ENCODE data around the gene TMEM220. TPM values are rescaled to one million over a fixed set of nuclear protein-coding genes. Genes with fewer than 3 reads are reported as not detected.

Gene TMEM220
- total and polyA plus RNA-seq, 3 donors from 2014 or later: 16.2 to 53.1 (median 22.2) TPM

- no peak for DNase-seq
- no peak for TF ChIP-seq POLR2A (IDR thresholded peaks at IDR 0.05)
- TF ChIP-seq, protein P1, sequence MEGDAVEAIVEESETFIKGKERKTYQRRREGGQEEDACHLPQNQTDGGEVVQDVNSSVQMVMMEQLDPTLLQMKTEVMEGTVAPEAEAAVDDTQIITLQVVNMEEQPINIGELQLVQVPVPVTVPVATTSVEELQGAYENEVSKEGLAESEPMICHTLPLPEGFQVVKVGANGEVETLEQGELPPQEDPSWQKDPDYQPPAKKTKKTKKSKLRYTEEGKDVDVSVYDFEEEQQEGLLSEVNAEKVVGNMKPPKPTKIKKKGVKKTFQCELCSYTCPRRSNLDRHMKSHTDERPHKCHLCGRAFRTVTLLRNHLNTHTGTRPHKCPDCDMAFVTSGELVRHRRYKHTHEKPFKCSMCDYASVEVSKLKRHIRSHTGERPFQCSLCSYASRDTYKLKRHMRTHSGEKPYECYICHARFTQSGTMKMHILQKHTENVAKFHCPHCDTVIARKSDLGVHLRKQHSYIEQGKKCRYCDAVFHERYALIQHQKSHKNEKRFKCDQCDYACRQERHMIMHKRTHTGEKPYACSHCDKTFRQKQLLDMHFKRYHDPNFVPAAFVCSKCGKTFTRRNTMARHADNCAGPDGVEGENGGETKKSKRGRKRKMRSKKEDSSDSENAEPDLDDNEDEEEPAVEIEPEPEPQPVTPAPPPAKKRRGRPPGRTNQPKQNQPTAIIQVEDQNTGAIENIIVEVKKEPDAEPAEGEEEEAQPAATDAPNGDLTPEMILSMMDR (IDR thresholded peaks at IDR 0.05): no peak
- intact Hi-C loops (cut with DNase I; ENCODE audit: low total_unique reads): no loop called here
- Histone ChIP-seq H3K27ac (no peak overlapping the region), H3K4me1 (peaks cover 9% of the 10 kb centered on the region), H3K36me3 (ENCODE audit: low read depth, missing control alignments) (no peaks in the 10 kb centered on the region), H3K4me3 (no peak overlapping the region), H3K27me3 (no peaks in the 10 kb centered on the region), H3K9me3 (no peaks in the 10 kb centered on the region)
- WGBS, 2 donors: 86 to 100% methylated on average over 5 of the region's 5 CpGs
Measured at GRCh38 chr17:10727192-10727591, 2.6 kb downstream of the TMEM220 start.

DNA sequence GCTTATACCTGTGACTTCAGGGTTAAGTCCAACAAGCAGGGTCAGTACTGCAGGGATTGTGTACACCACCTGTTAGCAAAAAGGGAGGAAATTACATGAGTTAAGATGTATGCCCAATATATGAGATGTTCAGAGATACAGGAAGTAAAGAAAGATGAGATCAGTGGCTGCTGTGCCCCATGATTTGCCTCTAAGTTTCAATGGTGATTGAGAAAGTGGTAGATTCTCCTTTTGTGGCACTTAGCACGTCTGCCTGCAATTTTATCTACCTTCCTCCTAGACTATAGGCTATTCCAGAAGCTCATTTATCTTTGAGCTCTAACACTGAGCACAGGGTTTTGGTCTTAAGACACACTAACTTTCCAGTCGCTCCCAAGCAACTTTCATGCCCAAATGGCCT, 3.6 kb downstream of the TMEM220 start:
- TF ChIP-seq POLR2A (IDR thresholded peaks at IDR 0.05): no peak
- TF ChIP-seq, protein P1 (IDR thresholded peaks at IDR 0.05): no peak
- H3K4me1 ChIP-seq: peaks cover 7% of the 10 kb centered on the region
- no peaks in the 10 kb centered on the region for H3K36me3 ChIP-seq (ENCODE audit: low read depth, missing control alignments)
- H3K9me3 ChIP-seq: no peaks in the 10 kb centered on the region
- no peak for DNase-seq
- no peak overlapping the region for H3K4me3 ChIP-seq
- intact Hi-C loops (cut with DNase I; ENCODE audit: low total_unique reads): no loop called here
- H3K27me3 ChIP-seq: no peaks in the 10 kb centered on the region
- no peak overlapping the region for H3K27ac ChIP-seq
- 71 to 90% methylated on average over 2 of the region's 2 CpGs for WGBS, 2 donors

DNA sequence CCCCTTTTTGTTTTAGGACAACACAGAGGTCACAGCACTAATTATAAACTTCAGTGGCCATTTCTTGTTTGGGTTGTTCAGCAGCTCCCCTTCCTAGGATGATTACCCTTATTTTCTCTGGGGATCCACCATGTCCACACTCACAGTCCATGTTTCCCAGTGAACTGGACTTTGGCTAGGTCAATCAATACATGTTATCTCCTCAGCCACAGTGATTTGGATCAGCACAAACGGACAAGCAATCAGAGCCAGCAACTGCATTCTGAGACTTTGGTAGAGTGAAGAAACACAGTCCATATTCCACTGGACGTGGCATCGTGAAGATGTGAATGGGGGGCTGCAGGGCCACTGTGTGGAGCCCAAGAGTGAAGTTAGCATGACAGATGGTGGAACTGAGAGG, 4.6 kb downstream of the TMEM220 start:
- no peaks in the 10 kb centered on the region for H3K36me3 ChIP-seq (ENCODE audit: low read depth, missing control alignments)
- no peaks in the 10 kb centered on the region for H3K9me3 ChIP-seq
- no peaks in the 10 kb centered on the region for H3K27me3 ChIP-seq
- intact Hi-C loops (cut with DNase I; ENCODE audit: low total_unique reads): no loop called here
- WGBS, 2 donors: 73 to 83% methylated on average over 3 of the region's 3 CpGs
- no peak for TF ChIP-seq POLR2A (IDR thresholded peaks at IDR 0.05)
- TF ChIP-seq, protein P1 (IDR thresholded peaks at IDR 0.05): no peak
- H3K27ac ChIP-seq: no peak overlapping the region
- H3K4me1 ChIP-seq: no peaks in the 10 kb centered on the region
- no peak overlapping the region for H3K4me3 ChIP-seq
- no peak for DNase-seq

- intact Hi-C loops (cut with DNase I; ENCODE audit: low total_unique reads): no loop called here
- TF ChIP-seq POLR2A (IDR thresholded peaks at IDR 0.05): no peak
- TF ChIP-seq, protein P1 (IDR thresholded peaks at IDR 0.05): no peak
- no peaks in the 10 kb centered on the region for H3K9me3 ChIP-seq
- 84 to 87% methylated on average over 11 of the region's 11 CpGs for WGBS, 2 donors
- no peak overlapping the region for H3K4me3 ChIP-seq
- no peaks in the 10 kb centered on the region for H3K4me1 ChIP-seq
- no peaks in the 10 kb centered on the region for H3K36me3 ChIP-seq (ENCODE audit: low read depth, missing control alignments)
- DNase-seq: no peak
- no peak overlapping the region for H3K27ac ChIP-seq
- H3K27me3 ChIP-seq: no peaks in the 10 kb centered on the region
Measured at GRCh38 chr17:10724546-10725195, 5.2 kb downstream of the TMEM220 start.

DNA sequence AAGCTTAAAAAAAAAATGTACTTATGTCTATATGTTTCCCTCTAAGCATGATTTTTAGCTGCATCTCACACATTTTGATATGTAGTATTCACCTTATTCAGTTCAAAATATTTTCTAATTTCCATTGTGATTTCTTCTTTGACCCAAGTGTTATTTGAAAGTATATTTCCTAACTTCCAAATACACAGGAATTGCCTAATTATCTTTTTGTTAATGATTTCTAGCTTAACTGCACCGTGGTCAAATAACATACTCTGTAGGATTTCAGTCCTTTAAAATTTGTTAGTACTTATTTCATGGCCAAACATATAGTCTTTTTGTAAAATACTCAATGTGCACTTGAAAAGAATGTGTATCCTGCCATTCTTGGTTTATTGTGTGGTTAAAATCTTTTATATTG, 11.3 kb downstream of the TMEM220 start:
- 44 to 97% methylated on average over 1 of the region's 1 CpG for WGBS, 2 donors
- no peak for DNase-seq
- no peaks in the 10 kb centered on the region for H3K4me1 ChIP-seq
- H3K27ac ChIP-seq: no peak overlapping the region
- H3K9me3 ChIP-seq: no peaks in the 10 kb centered on the region
- TF ChIP-seq, protein P1 (IDR thresholded peaks at IDR 0.05): no peak
- TF ChIP-seq POLR2A (IDR thresholded peaks at IDR 0.05): no peak
- H3K4me3 ChIP-seq: no peak overlapping the region
- no peaks in the 10 kb centered on the region for H3K27me3 ChIP-seq
- H3K36me3 ChIP-seq (ENCODE audit: low read depth, missing control alignments): no peaks in the 10 kb centered on the region
- intact Hi-C loops (cut with DNase I; ENCODE audit: low total_unique reads): no loop called here
